K562 (cell line): Measurements from ENCODE around the gene CNTFR.

Experiments used
- CTCF ChIP-seq, 3 experiments: IDR thresholded peaks in 2 of 3; conservative IDR thresholded peaks in 1 of 3; 2 replicates each; pipeline ENCODE4 v1.5.1; 2011 to 2012; ENCODE audit warnings: low read length in 3 of 3, mild to moderate bottlenecking in 3 of 3, control low read depth in 2 of 3, improper control_type of control experiment in 1 of 3, inconsistent platforms in 1 of 3, low read depth in 1 of 3, mixed read lengths in 1 of 3, moderate library complexity in 1 of 3; ENCODE audit not compliant: insufficient read depth in 2 of 3
- DPF2 ChIP-seq: fragments of 450-650 bp; IDR thresholded peaks from 2 replicates; pipeline ENCODE4 v1.6.1; 2016
- E2F5 ChIP-seq: sonication (generic); formaldehyde crosslinking; IDR thresholded peaks from 2 replicates; pipeline ENCODE4 v1.8.0; 2022; ENCODE audit warnings: mild to moderate bottlenecking, missing genetic modification reagents
- EGR1 ChIP-seq: fragments of 450-650 bp; conservative IDR thresholded peaks from 2 replicates; pipeline ENCODE4 v1.6.1; 2017; ENCODE audit warnings: mild to moderate bottlenecking
- FOXM1 ChIP-seq, 2 experiments: fragments of 450-650 bp in 1 of 2; sonication (generic) in 1 of 2; formaldehyde crosslinking in 1 of 2; IDR thresholded peaks; 2 replicates each; pipeline versions ENCODE4 v1.6.1 to v1.9.0; 2017 to 2022; ENCODE audit warnings: low read depth in 2 of 2, mild to moderate bottlenecking in 2 of 2, missing genetic modification reagents in 1 of 2, moderate library complexity in 1 of 2
- NFE2L1 ChIP-seq: fragments of 450-650 bp; IDR thresholded peaks from 2 replicates; pipeline ENCODE4 v1.6.1; 2016; ENCODE audit warnings: missing genetic modification characterization, low read depth, mild to moderate bottlenecking, missing compliant biosample characterization, moderate library complexity, borderline replicate concordance
- RBBP5 ChIP-seq: fragments of 200-600 bp; sonication (generic); IDR thresholded peaks from 2 replicates; pipeline ENCODE4 v1.6.1; 2012; ENCODE audit warnings: borderline replicate concordance, mild to moderate bottlenecking, low read length, control low read depth, inconsistent platforms; ENCODE audit not compliant: insufficient read depth, poor library complexity, severe bottlenecking
- SMARCB1 ChIP-seq: IDR thresholded peaks from 2 replicates; pipeline ENCODE4 v1.6.1; 2011; ENCODE audit warnings: improper control_type of control experiment, low read depth; ENCODE audit not compliant: insufficient read length
- XRCC5 ChIP-seq: fragments of 200-400 bp; formaldehyde crosslinking; IDR thresholded peaks from 2 replicates; pipeline ENCODE4 v1.6.1; 2017; ENCODE audit warnings: low read depth, mild to moderate bottlenecking, low read length
- ZBTB26 ChIP-seq: fragments of 450-650 bp; formaldehyde crosslinking; IDR thresholded peaks from 2 replicates; pipeline ENCODE4 v1.4.0; 2022; ENCODE audit warnings: missing genetic modification characterization
- ZNF121 ChIP-seq: sonication (generic); formaldehyde crosslinking; conservative IDR thresholded peaks from 2 replicates; pipeline ENCODE4 v1.8.0; 2022; ENCODE audit warnings: missing genetic modification reagents

GRCh38 chr9:34540827-34541226 is 48.7 kb downstream of the CNTFR start:
- TF ChIP-seq RBBP5 (no peak), CTCF (IDR thresholded peaks at IDR 0.05 in 2 of 3, conservative IDR thresholded peaks at IDR 0.05 in 1 of 3; ENCODE audit: insufficient read depth in 2 of 3, low read depth in 1 of 3, low read length in 3 of 3) (no peak), EGR1 (no peak), DPF2 (no peak), FOXM1 (IDR thresholded peaks at IDR 0.05; ENCODE audit: low read depth) (no peak), FOXM1 (CRISPR knock-in tag; IDR thresholded peaks at IDR 0.05; ENCODE audit: low read depth) (no peak), SMARCB1 (no peak), NFE2L1 (tag) (no peak), XRCC5 (no peak), ZNF121 (CRISPR knock-in tag) (no peak), E2F5 (no peak), ZBTB26 (no peak)
